IMR-90 (cell line): ENCODE measurements around the gene GTSE1. TPM values are rescaled to one million over a fixed set of nuclear protein-coding genes. Genes with fewer than 3 reads are reported as not detected.

Source experiments
- ATAC-seq: fragments of 200-7000 bp; cut with Tn5 transposase; 2 replicates; pipeline ENCODE4 v1.9.1; 2020; ENCODE audit warnings: low read depth, mild to moderate bottlenecking, moderate library complexity
- BruUV-seq: library from RNA; stranded (reverse); fragments of 400-500 nt; replicated peaks from 2 replicates; lab custom pipeline; 2021; lab: Mats Ljungman, UMichigan
- CTCF ChIA-PET: fragments of 300-600 bp; formaldehyde crosslinking; extraction: SDS; loops from one replicate; lab custom pipeline; 2021; ENCODE audit warnings: antibody characterized with exemption; lab: Yijun Ruan, JAX
- POLR2A ChIA-PET: fragments of 300-600 bp; sonication (Branson Sonifier 250); formaldehyde crosslinking; loops from one replicate; lab custom pipeline; 2022; ENCODE audit warnings: antibody characterized with exemption; ENCODE audit not compliant: unreplicated experiment; lab: Charles Lee
- DNase-seq: peaks from one replicate; pipeline ENCODE4 v3.0.0; 2013
- H2AFZ ChIP-seq: replicated peaks from 2 replicates; pipeline ENCODE3; 2013; ENCODE audit warnings: low read length, mild to moderate bottlenecking; ENCODE audit not compliant: poor library complexity
- H2AK5ac ChIP-seq: 2 replicates; pipeline ENCODE4 v1.6.1; 2013; ENCODE audit warnings: low read depth, low read length, inconsistent platforms
- H2AK9ac ChIP-seq: replicated peaks from 2 replicates; pipeline ENCODE3; 2013; ENCODE audit warnings: mild to moderate bottlenecking, low read depth, low read length, moderate library complexity; ENCODE audit not compliant: poor library complexity
- H2BK120ac ChIP-seq: 2 replicates; pipeline ENCODE4 v1.6.1; 2013; ENCODE audit warnings: low read depth, low read length, inconsistent platforms
- H2BK15ac ChIP-seq: 3 replicates; pipeline ENCODE4 v1.6.1; 2013; ENCODE audit warnings: low read depth, low read length, inconsistent platforms
- H2BK20ac ChIP-seq: 2 replicates; pipeline ENCODE4 v1.6.1; 2013; ENCODE audit warnings: low read depth, mild to moderate bottlenecking, inconsistent platforms, low read length, moderate library complexity
- H2BK5ac ChIP-seq: 2 replicates; pipeline ENCODE4 v1.6.1; 2013; ENCODE audit warnings: mild to moderate bottlenecking, low read depth, low read length, inconsistent platforms; ENCODE audit not compliant: poor library complexity, severe bottlenecking
- H3K14ac ChIP-seq: replicated peaks from 2 replicates; pipeline ENCODE4 v1.6.1; 2013; ENCODE audit warnings: low read depth, low read length, inconsistent platforms
- H3K18ac ChIP-seq: 2 replicates; pipeline ENCODE4 v1.6.1; 2013; ENCODE audit warnings: low read depth, low read length, control low read depth
- H3K23ac ChIP-seq: 2 replicates; pipeline ENCODE4 v1.6.1; 2013; ENCODE audit warnings: low read depth, low read length, inconsistent platforms
- H3K27ac ChIP-seq: 2 replicates; pipeline ENCODE4 v1.5.1; 2013; ENCODE audit warnings: mild to moderate bottlenecking, control low read depth, low read length; ENCODE audit not compliant: insufficient read depth
- H3K27me3 ChIP-seq: 2 replicates; pipeline ENCODE4 v1.6.1; 2013; ENCODE audit warnings: low read length; ENCODE audit not compliant: control insufficient read depth, insufficient read depth
- H3K36me3 ChIP-seq: 2 replicates; pipeline ENCODE4 v1.6.1; 2013; ENCODE audit warnings: low read length, mixed read lengths; ENCODE audit not compliant: control insufficient read depth, insufficient read depth
- H3K4ac ChIP-seq: 2 replicates; pipeline ENCODE4 v1.6.1; 2013; ENCODE audit warnings: low read depth, low read length, inconsistent platforms
- H3K4me1 ChIP-seq: 2 replicates; pipeline ENCODE4 v1.6.1; 2013; ENCODE audit warnings: low read length, mixed read lengths; ENCODE audit not compliant: control insufficient read depth, insufficient read depth
- H3K4me2 ChIP-seq: 2 replicates; pipeline ENCODE4 v1.6.1; 2013; ENCODE audit warnings: low read depth, mild to moderate bottlenecking, control low read depth, low read length, moderate library complexity
- H3K4me3 ChIP-seq: 2 replicates; pipeline ENCODE4 v1.5.1; 2013; ENCODE audit warnings: low read depth, mild to moderate bottlenecking, control low read depth, low read length, moderate library complexity; ENCODE audit not compliant: insufficient read depth
- H3K56ac ChIP-seq: 2 replicates; pipeline ENCODE4 v1.6.1; 2013; ENCODE audit warnings: low read length, inconsistent platforms; ENCODE audit not compliant: insufficient read depth; ENCODE audit errors: extremely low read depth
- H3K79me1 ChIP-seq, 2 experiments: 2 replicates each; pipeline ENCODE4 v1.6.1; 2013; ENCODE audit warnings: low read length in 2 of 2, inconsistent platforms in 1 of 2, low read depth in 1 of 2
- H3K9ac ChIP-seq: 2 replicates; pipeline ENCODE4 v1.6.1; 2013; ENCODE audit warnings: low read depth, low read length, control low read depth
- H3K9me1 ChIP-seq: 2 replicates; pipeline ENCODE4 v1.6.1; 2013; ENCODE audit warnings: low read length, inconsistent platforms; ENCODE audit not compliant: insufficient read depth
- H3K9me3 ChIP-seq: 2 replicates; pipeline ENCODE4 v1.6.1; 2013; ENCODE audit warnings: low read length; ENCODE audit not compliant: control insufficient read depth, insufficient read depth
- H4K20me1 ChIP-seq: 2 replicates; pipeline ENCODE4 v1.6.1; 2013; ENCODE audit warnings: low read length, inconsistent platforms; ENCODE audit not compliant: insufficient read depth
- H4K5ac ChIP-seq: 2 replicates; pipeline ENCODE4 v1.6.1; 2013; ENCODE audit warnings: mild to moderate bottlenecking, low read depth, low read length, control low read depth
- H4K8ac ChIP-seq, 2 experiments: 2 replicates each; pipeline ENCODE4 v1.6.1; 2013; ENCODE audit warnings: low read depth in 2 of 2, low read length in 2 of 2, control low read depth in 1 of 2, inconsistent platforms in 1 of 2
- H4K91ac ChIP-seq: 2 replicates; pipeline ENCODE4 v1.6.1; 2013; ENCODE audit warnings: low read depth, low read length, inconsistent platforms; ENCODE audit not compliant: insufficient read depth
- CHD1 ChIP-seq: IDR thresholded peaks from 2 replicates; pipeline ENCODE4 v1.6.1; 2012; ENCODE audit warnings: low read depth, low read length, improper control_type of control experiment
- CTCF ChIP-seq: conservative IDR thresholded peaks from 2 replicates; pipeline ENCODE4 v1.5.1; 2012; ENCODE audit warnings: mild to moderate bottlenecking, low read depth, low read length, improper control_type of control experiment
- MAFK ChIP-seq: IDR thresholded peaks from 2 replicates; pipeline ENCODE4 v1.6.1; 2012; ENCODE audit warnings: low read depth, low read length, improper control_type of control experiment
- RAD21 ChIP-seq: IDR thresholded peaks from 2 replicates; pipeline ENCODE4 v1.6.1; 2012; ENCODE audit warnings: low read length, improper control_type of control experiment
- RCOR1 ChIP-seq: IDR thresholded peaks from 2 replicates; pipeline ENCODE4 v1.6.1; 2012; ENCODE audit warnings: mild to moderate bottlenecking, low read length, improper control_type of control experiment; ENCODE audit not compliant: insufficient replicate concordance
- RFX5 ChIP-seq: IDR thresholded peaks from 2 replicates; pipeline ENCODE4 v1.8.0; 2012; ENCODE audit warnings: low read depth, mild to moderate bottlenecking, low read length, moderate library complexity
- USF2 ChIP-seq: fragments of 150-350 bp; IDR thresholded peaks from 2 replicates; pipeline ENCODE4 v1.6.1; 2017; ENCODE audit warnings: mild to moderate bottlenecking, antibody characterized with exemption, low read length, low read depth
- WGBS, 2 experiments: methylation state at CpG; one replicate each; pipeline versions ENCODE4 v1.1.5 to v1.1.7; 2013; ENCODE audit warnings: missing lambda C conversion rate in 2 of 2; ENCODE audit not compliant: insufficient read length in 1 of 2; ENCODE audit errors: extremely low coverage in 2 of 2; 5-methylcytosine and 5-hydroxymethylcytosine counted together
- dilution Hi-C: fragments of 300-500 bp; cut with HindIII; formaldehyde crosslinking; loops from one replicate; pipeline ENCODE4 v1.14.3; 2018; ENCODE audit warnings: low sequenced_read_pairs; ENCODE audit not compliant: unreplicated experiment
- in situ Hi-C: fragments of 300-500 bp; cut with MboI; formaldehyde crosslinking; loops from 3 replicates; pipeline ENCODE4 v1.14.3; 2019; ENCODE audit warnings: low sequenced_read_pairs, inconsistent platforms, mixed read lengths
- intact Hi-C: fragments of 100-400 bp; cut with micrococcal nuclease; formaldehyde crosslinking; loops from 2 replicates; pipeline ENCODE4 v1.10.0; 2022
- polyA plus RNA-seq, 3 experiments: library from polyadenylated mRNA; depleted of rRNA; stranded (reverse); fragments of >200 nt; gene quantifications; 2 replicates each; pipeline ENCODE4 v1.2.3, GENCODE V29; 2012; ENCODE audit warnings: low replicate concordance in 1 of 3
- total RNA-seq: library from RNA; depleted of rRNA; stranded (reverse); fragments of >200 nt; gene quantifications from 2 replicates; pipeline ENCODE4 v1.2.3, GENCODE V29; 2012

GTSE1 gene
- total and polyA plus RNA-seq, 2 of the 4 experiments (the other 2 are of a cell fraction): 5.9 to 17.1 TPM

- no peak overlapping the region for H3K14ac ChIP-seq
- H3K27ac ChIP-seq: no peak overlapping the region
- no peak overlapping the region for H4K5ac ChIP-seq
- 92% methylated on average over 14 of the region's 20 CpGs; no CpG with 5 or more reads in 1 of the 2 experiments for WGBS, 2 experiments
- no peak overlapping the region for H2AK5ac ChIP-seq
- CTCF ChIA-PET: no interaction called here
- H2BK120ac ChIP-seq: no peak overlapping the region
- H3K79me1 ChIP-seq: peaks cover 27 to 48% of the 10 kb centered on the region in 2 experiments
- POLR2A ChIA-PET: no interaction called here
- H3K9ac ChIP-seq: no peak overlapping the region
- DNase-seq: no peak
- H3K4ac ChIP-seq: no peak overlapping the region
- no peaks in the 10 kb centered on the region for H3K4me1 ChIP-seq
- no peak overlapping the region for H3K56ac ChIP-seq
- H2BK20ac ChIP-seq: no peak overlapping the region
- no peak overlapping the region for H2AK9ac ChIP-seq
- no peak overlapping the region for H3K23ac ChIP-seq
- no peak overlapping the region for H2BK15ac ChIP-seq
- intact Hi-C loops (no loop called here), dilution Hi-C loops (no loop called here), in situ Hi-C loops (no loop called here)
- H3K27me3 ChIP-seq: no peaks in the 10 kb centered on the region
- H3K9me1 ChIP-seq: no peaks in the 10 kb centered on the region
- no peak overlapping the region for H2BK5ac ChIP-seq
- H3K4me2 ChIP-seq: no peak overlapping the region
- BruUV-seq: no TSS peak
- H4K8ac ChIP-seq: no peak overlapping the region
- peaks cover 12% of the 10 kb centered on the region for H3K36me3 ChIP-seq
- TF ChIP-seq RAD21: no peak
- no peak for TF ChIP-seq RCOR1
- no peak for TF ChIP-seq CTCF
- no peak for TF ChIP-seq USF2
- no peak for TF ChIP-seq CHD1
- TF ChIP-seq RFX5: no peak
- TF ChIP-seq MAFK: no peak
- no peaks in the 10 kb centered on the region for H3K9me3 ChIP-seq
- no peak overlapping the region for H3K4me3 ChIP-seq
- ATAC-seq: no peak
- no peak overlapping the region for H4K91ac ChIP-seq
- no peaks in the 10 kb centered on the region; the same call in 1 of the 2 replicates for H4K20me1 ChIP-seq
- no peak overlapping the region for H3K18ac ChIP-seq
- H2AFZ ChIP-seq: no peak overlapping the region
These were observed 21.0 kb downstream of the GTSE1 start for GRCh38 chr22:46317646-46318045.
